Loucy (cell line): ENCODE measurements around the gene ZNF142.

Source experiments
- EZH2phosphoT487 ChIP-seq: fragments of 200-600 bp; IDR thresholded peaks from 2 replicates; pipeline ENCODE4 v1.6.1; 2018; ENCODE audit warnings: antibody characterized with exemption, mild to moderate bottlenecking, moderate library complexity, borderline replicate concordance
- TF ChIP-seq, protein P1 (sequence below): fragments of 200-600 bp; sonication (generic); conservative IDR thresholded peaks from 2 replicates; pipeline ENCODE4 v1.5.1; 2014; ENCODE audit warnings: mild to moderate bottlenecking, antibody characterized with exemption, low read length

DNA sequence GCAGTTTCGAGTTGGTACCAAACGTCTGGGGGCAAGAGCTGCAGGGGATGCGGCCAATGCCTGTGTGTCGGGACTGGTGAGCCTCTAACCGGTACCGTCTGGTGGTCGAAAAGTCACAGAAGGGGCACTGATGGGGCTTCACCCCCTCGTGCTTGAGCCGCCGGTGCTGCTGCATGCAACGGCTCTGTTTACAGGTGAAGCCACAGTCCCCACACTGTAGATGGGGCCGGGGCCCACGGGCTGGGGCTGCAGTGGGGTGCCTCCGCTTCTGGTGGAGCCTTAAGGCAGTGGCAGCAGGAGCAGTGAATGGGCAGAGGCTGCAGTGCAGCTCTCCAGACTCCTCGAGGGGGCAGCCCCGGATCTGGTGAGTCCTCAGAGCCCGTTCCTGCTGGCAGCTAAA is 16.6 kb downstream of the ZNF142 start:
- TF ChIP-seq EZH2phosphoT487: no peak
- TF ChIP-seq, protein P1, sequence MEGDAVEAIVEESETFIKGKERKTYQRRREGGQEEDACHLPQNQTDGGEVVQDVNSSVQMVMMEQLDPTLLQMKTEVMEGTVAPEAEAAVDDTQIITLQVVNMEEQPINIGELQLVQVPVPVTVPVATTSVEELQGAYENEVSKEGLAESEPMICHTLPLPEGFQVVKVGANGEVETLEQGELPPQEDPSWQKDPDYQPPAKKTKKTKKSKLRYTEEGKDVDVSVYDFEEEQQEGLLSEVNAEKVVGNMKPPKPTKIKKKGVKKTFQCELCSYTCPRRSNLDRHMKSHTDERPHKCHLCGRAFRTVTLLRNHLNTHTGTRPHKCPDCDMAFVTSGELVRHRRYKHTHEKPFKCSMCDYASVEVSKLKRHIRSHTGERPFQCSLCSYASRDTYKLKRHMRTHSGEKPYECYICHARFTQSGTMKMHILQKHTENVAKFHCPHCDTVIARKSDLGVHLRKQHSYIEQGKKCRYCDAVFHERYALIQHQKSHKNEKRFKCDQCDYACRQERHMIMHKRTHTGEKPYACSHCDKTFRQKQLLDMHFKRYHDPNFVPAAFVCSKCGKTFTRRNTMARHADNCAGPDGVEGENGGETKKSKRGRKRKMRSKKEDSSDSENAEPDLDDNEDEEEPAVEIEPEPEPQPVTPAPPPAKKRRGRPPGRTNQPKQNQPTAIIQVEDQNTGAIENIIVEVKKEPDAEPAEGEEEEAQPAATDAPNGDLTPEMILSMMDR: no peak
